Stimulated activated memory B cell treated with anti-CD40 and anti-IgM and Interleukin-4, amounts not matched to agents 10 μg/mL and 1 μg/mL and 100 μg/mL, for 72 hours (primary cell): ENCODE data around the gene C1orf159.

Source experiments
- ATAC-seq: fragments of 150-1000 bp; cut with Tn5 transposase; 2 replicates; pipeline ENCODE4 v1.10.0; 2021
- H3K27ac Mint-ChIP-seq: one replicate; pipeline ENCODE4 v1.8.0; 2022; ENCODE audit warnings: mild to moderate bottlenecking, mixed read lengths
- H3K27me3 Mint-ChIP-seq: one replicate; pipeline ENCODE4 v1.8.0; 2022; ENCODE audit warnings: mixed read lengths
- H3K36me3 Mint-ChIP-seq: one replicate; pipeline ENCODE4 v1.8.0; 2022; ENCODE audit warnings: mixed read lengths
- H3K4me1 Mint-ChIP-seq: one replicate; pipeline ENCODE4 v1.8.0; 2022; ENCODE audit warnings: mixed read lengths
- H3K4me3 Mint-ChIP-seq: one replicate; pipeline ENCODE4 v1.8.0; 2022; ENCODE audit warnings: mild to moderate bottlenecking, moderate library complexity, mixed read lengths
- H3K9me3 Mint-ChIP-seq: one replicate; pipeline ENCODE4 v1.8.0; 2022; ENCODE audit warnings: mixed read lengths

The C1orf159 gene

GRCh38 chr1:1130206-1131120, 14.6 kb upstream of the C1orf159 start:
- H3K27me3 Mint-ChIP-seq = no peaks in the 10 kb centered on the region
- ATAC-seq = no peak
- H3K4me3 Mint-ChIP-seq = no peak overlapping the region
- no peak overlapping the region for H3K27ac Mint-ChIP-seq
- H3K4me1 Mint-ChIP-seq = peaks cover 22% of the 10 kb centered on the region
- H3K9me3 Mint-ChIP-seq = no peaks in the 10 kb centered on the region
- H3K36me3 Mint-ChIP-seq = no peaks in the 10 kb centered on the region

- Mint-ChIP-seq H3K27me3 (no peaks in the 10 kb centered on the region), H3K4me1 (peaks cover 27% of the 10 kb centered on the region), H3K4me3 (no peak overlapping the region), H3K36me3 (no peaks in the 10 kb centered on the region), H3K9me3 (no peaks in the 10 kb centered on the region), H3K27ac (no peak overlapping the region)
- no peak for ATAC-seq
These were observed 13.5 kb upstream of the C1orf159 start for GRCh38 chr1:1129381-1129821.

- peaks cover 35% of the 10 kb centered on the region for H3K4me1 Mint-ChIP-seq
- no peak overlapping the region for H3K4me3 Mint-ChIP-seq
These were observed 12.7 kb upstream of the C1orf159 start for GRCh38 chr1:1128454-1129139.

GRCh38 chr1:1127551-1128451, 11.9 kb upstream of the C1orf159 start:
- no peak overlapping the region for H3K27ac Mint-ChIP-seq
- H3K36me3 Mint-ChIP-seq = no peaks in the 10 kb centered on the region
- H3K27me3 Mint-ChIP-seq = no peaks in the 10 kb centered on the region
- H3K4me1 Mint-ChIP-seq = peaks cover 42% of the 10 kb centered on the region
- peaks cover 10% of the 10 kb centered on the region for H3K9me3 Mint-ChIP-seq
- ATAC-seq = no peak
- no peak overlapping the region for H3K4me3 Mint-ChIP-seq

More at GRCh38 chr1:1128454-1129139, 12.7 kb upstream of the C1orf159 start:
- no peaks in the 10 kb centered on the region for H3K36me3 Mint-ChIP-seq
- peaks cover 7% of the 10 kb centered on the region for H3K9me3 Mint-ChIP-seq
- no peaks in the 10 kb centered on the region for H3K27me3 Mint-ChIP-seq
- ATAC-seq = peak; percentile 9
- H3K27ac Mint-ChIP-seq = no peak overlapping the region

GRCh38 chr1:1125945-1126344, 10.1 kb upstream of the C1orf159 start:
- H3K27ac Mint-ChIP-seq = no peak overlapping the region
- ATAC-seq = no peak
- peaks cover 10% of the 10 kb centered on the region for H3K9me3 Mint-ChIP-seq
- peaks cover 2% of the 10 kb centered on the region for H3K27me3 Mint-ChIP-seq
- no peaks in the 10 kb centered on the region for H3K36me3 Mint-ChIP-seq
- no peak overlapping the region for H3K4me3 Mint-ChIP-seq
- peaks cover 44% of the 10 kb centered on the region for H3K4me1 Mint-ChIP-seq

GRCh38 chr1:1124786-1125642, 9.1 kb upstream of the C1orf159 start:
- Mint-ChIP-seq H3K27ac (no peak overlapping the region), H3K36me3 (no peaks in the 10 kb centered on the region)

GRCh38 chr1:1124508-1124785, 8.6 kb upstream of the C1orf159 start:
- no peaks in the 10 kb centered on the region for H3K36me3 Mint-ChIP-seq
- peaks cover 17% of the 10 kb centered on the region for H3K27me3 Mint-ChIP-seq
- ATAC-seq = no peak
- H3K27ac Mint-ChIP-seq = no peak overlapping the region
- no peak overlapping the region for H3K4me3 Mint-ChIP-seq
- peaks cover 10% of the 10 kb centered on the region for H3K9me3 Mint-ChIP-seq
- H3K4me1 Mint-ChIP-seq = peaks cover 41% of the 10 kb centered on the region

More at GRCh38 chr1:1124786-1125642, 9.1 kb upstream of the C1orf159 start:
- Mint-ChIP-seq H3K4me3 (no peak overlapping the region), H3K9me3 (peaks cover 10% of the 10 kb centered on the region), H3K27me3 (peaks cover 11% of the 10 kb centered on the region), H3K4me1 (peaks cover 42% of the 10 kb centered on the region)
- no peak for ATAC-seq

- Mint-ChIP-seq H3K9me3 (peaks cover 10% of the 10 kb centered on the region), H3K27me3 (peaks cover 23% of the 10 kb centered on the region), H3K27ac (peak overlapping the region; percentile 77), H3K36me3 (no peaks in the 10 kb centered on the region), H3K4me1 (peaks cover 37% of the 10 kb centered on the region), H3K4me3 (no peak overlapping the region)
- ATAC-seq = no peak
These were observed 8.0 kb upstream of the C1orf159 start for GRCh38 chr1:1123581-1124507.

GRCh38 chr1:1122981-1123480, 7.1 kb upstream of the C1orf159 start:
- Mint-ChIP-seq H3K4me3 (no peak overlapping the region), H3K27ac (peak overlapping the region; percentile 77), H3K4me1 (peaks cover 37% of the 10 kb centered on the region), H3K9me3 (peaks cover 10% of the 10 kb centered on the region), H3K27me3 (peaks cover 31% of the 10 kb centered on the region), H3K36me3 (no peaks in the 10 kb centered on the region)
- no peak for ATAC-seq

- H3K27ac Mint-ChIP-seq = peak overlapping the region; percentile 77
- H3K27me3 Mint-ChIP-seq = peaks cover 31% of the 10 kb centered on the region
- peaks cover 36% of the 10 kb centered on the region for H3K4me1 Mint-ChIP-seq
- peaks cover 10% of the 10 kb centered on the region for H3K9me3 Mint-ChIP-seq
- H3K4me3 Mint-ChIP-seq = peak overlapping the region; percentile 41
- ATAC-seq = peak; percentile 93
- no peaks in the 10 kb centered on the region for H3K36me3 Mint-ChIP-seq
These were observed 6.4 kb upstream of the C1orf159 start for GRCh38 chr1:1122078-1122811.

GRCh38 chr1:1121611-1122077, 5.8 kb upstream of the C1orf159 start:
- peaks cover 10% of the 10 kb centered on the region for H3K9me3 Mint-ChIP-seq
- H3K27ac Mint-ChIP-seq = no peak overlapping the region
- H3K4me1 Mint-ChIP-seq = peaks cover 37% of the 10 kb centered on the region
- H3K36me3 Mint-ChIP-seq = no peaks in the 10 kb centered on the region
- H3K27me3 Mint-ChIP-seq = peaks cover 31% of the 10 kb centered on the region
- ATAC-seq = no peak
- no peak overlapping the region for H3K4me3 Mint-ChIP-seq

- Mint-ChIP-seq H3K4me3 (no peak overlapping the region), H3K27me3 (peaks cover 31% of the 10 kb centered on the region), H3K9me3 (peaks cover 10% of the 10 kb centered on the region), H3K27ac (no peak overlapping the region), H3K36me3 (no peaks in the 10 kb centered on the region), H3K4me1 (peaks cover 37% of the 10 kb centered on the region)
- ATAC-seq = no peak
These were observed 5.1 kb upstream of the C1orf159 start for GRCh38 chr1:1120866-1121591.
